GM23338 (cell line): ENCODE results near the gene KDM1A. TPM values are rescaled to one million over a fixed set of nuclear protein-coding genes. Genes with fewer than 3 reads are reported as not detected.
"Not testable (repeated sequence)": the region's sequence is repeated elsewhere in the genome, so short reads cannot be mapped to it uniquely, and the experiment has no call there.

ENCODE experiments used
- ATAC-seq: fragments of 200-7000 bp; cut with Tn5 transposase; 3 replicates; pipeline ENCODE4 v1.9.1; 2020
- DNase-seq: peaks from one replicate; pipeline ENCODE4 v3.0.0-alpha.2; 2015; ENCODE audit warnings: low spot score
- H2AFZ ChIP-seq: fragments of 200-600 bp; sonication (generic); 2 replicates; pipeline ENCODE4 v1.8.0; 2016; ENCODE audit warnings: antibody characterized with exemption, mild to moderate bottlenecking, moderate library complexity
- H3F3A ChIP-seq: fragments of 200-600 bp; sonication (generic); replicated peaks from 2 replicates; pipeline ENCODE4 v1.8.0; 2017; ENCODE audit warnings: antibody characterized with exemption, mixed run types, low read depth
- H3K27ac ChIP-seq: fragments of 200-600 bp; sonication (generic); 2 replicates; pipeline ENCODE4 v1.6.1; 2016; ENCODE audit warnings: low read depth
- H3K27me3 ChIP-seq: fragments of 200-600 bp; sonication (generic); 2 replicates; pipeline ENCODE4 v1.8.0; 2016; ENCODE audit warnings: mild to moderate bottlenecking, mixed run types, moderate library complexity; ENCODE audit not compliant: insufficient read depth
- H3K36me3 ChIP-seq: fragments of 200-600 bp; sonication (generic); 2 replicates; pipeline ENCODE4 v1.8.0; 2016; ENCODE audit warnings: mild to moderate bottlenecking; ENCODE audit not compliant: insufficient read depth
- H3K4me1 ChIP-seq: fragments of 200-600 bp; sonication (generic); 2 replicates; pipeline ENCODE4 v1.8.0; 2016; ENCODE audit warnings: mild to moderate bottlenecking, moderate library complexity; ENCODE audit not compliant: insufficient read depth
- H3K4me2 ChIP-seq: fragments of 200-600 bp; sonication (generic); 2 replicates; pipeline ENCODE4 v1.7.1; 2017; ENCODE audit warnings: mixed run types
- H3K4me3 ChIP-seq: fragments of 200-600 bp; sonication (generic); 2 replicates; pipeline ENCODE4 v1.6.1; 2016; ENCODE audit warnings: mixed run types
- H3K79me2 ChIP-seq: fragments of 200-600 bp; sonication (generic); replicated peaks from 2 replicates; pipeline ENCODE4 v1.8.0; 2017; ENCODE audit warnings: mild to moderate bottlenecking; ENCODE audit not compliant: insufficient read depth
- H3K9me2 ChIP-seq: fragments of 200-600 bp; sonication (generic); 2 replicates; pipeline ENCODE4 v1.8.0; 2017; ENCODE audit not compliant: insufficient read depth
- H4K20me1 ChIP-seq: fragments of 200-600 bp; sonication (generic); replicated peaks from 2 replicates; pipeline ENCODE4 v1.8.0; 2017; ENCODE audit warnings: mild to moderate bottlenecking; ENCODE audit not compliant: insufficient read depth
- H3K27ac Mint-ChIP-seq: 2 replicates; pipeline ENCODE4 v1.8.0; 2020; ENCODE audit warnings: inconsistent platforms, mild to moderate bottlenecking, moderate library complexity, mixed read lengths
- H3K27me3 Mint-ChIP-seq: 3 replicates; pipeline ENCODE4 v1.8.0; 2022; ENCODE audit warnings: low read depth, mild to moderate bottlenecking, moderate library complexity, mixed read lengths, inconsistent platforms; ENCODE audit not compliant: insufficient read depth, poor library complexity
- H3K36me3 Mint-ChIP-seq: 3 replicates; pipeline ENCODE4 v1.8.0; 2021; ENCODE audit warnings: low read depth, mild to moderate bottlenecking, inconsistent platforms, moderate library complexity, mixed read lengths
- H3K4me1 Mint-ChIP-seq: 3 replicates; pipeline ENCODE4 v1.8.0; 2020; ENCODE audit warnings: mild to moderate bottlenecking, inconsistent platforms, mixed read lengths
- H3K4me3 Mint-ChIP-seq: 3 replicates; pipeline ENCODE4 v1.8.0; 2021; ENCODE audit warnings: moderate library complexity, mild to moderate bottlenecking, inconsistent platforms, mixed read lengths
- H3K9me3 Mint-ChIP-seq: 3 replicates; pipeline ENCODE4 v1.8.0; 2020; ENCODE audit warnings: moderate library complexity, mild to moderate bottlenecking, inconsistent platforms, mixed read lengths
- CREB1 ChIP-seq: fragments of 250-450 bp; sonication (Bioruptor Pico); IDR thresholded peaks from 2 replicates; pipeline ENCODE4 v1.5.0; 2020; ENCODE audit warnings: low read depth, mild to moderate bottlenecking, moderate library complexity
- CTCF ChIP-seq, 2 experiments: fragments of 200-600 bp in 1 of 2; sonication (generic) in 1 of 2; conservative IDR thresholded peaks; 2 replicates each; pipeline versions ENCODE4 v1.5.1 to v1.6.1; 2016 to 2017; ENCODE audit warnings: antibody characterized with exemption in 2 of 2, low read depth in 2 of 2, mild to moderate bottlenecking in 2 of 2, moderate library complexity in 1 of 2
- EZH2 ChIP-seq: fragments of 200-600 bp; sonication (generic); IDR thresholded peaks from one replicate; pipeline ENCODE4 v1.8.0; 2017; ENCODE audit warnings: antibody characterized with exemption, mild to moderate bottlenecking, low read depth; ENCODE audit not compliant: unreplicated experiment
- POLR2AphosphoS5 ChIP-seq: IDR thresholded peaks from 2 replicates; pipeline ENCODE4 v1.6.1; 2016; ENCODE audit warnings: antibody characterized with exemption, low read depth
- REST ChIP-seq: IDR thresholded peaks from one replicate; pipeline ENCODE4 v1.6.1; 2018; ENCODE audit warnings: antibody characterized with exemption; ENCODE audit not compliant: unreplicated experiment
- ZNF331 ChIP-seq: fragments of 250-450 bp; sonication (Bioruptor Pico); IDR thresholded peaks from 2 replicates; pipeline ENCODE4 v1.5.0; 2020; ENCODE audit warnings: low read depth, mild to moderate bottlenecking, moderate library complexity
- polyA plus RNA-seq: library from polyadenylated mRNA; unstranded; fragments of >200 nt; fragmentation: Nextera tagmentation; extraction: Ambion mirVana; gene quantifications from 2 replicates; pipeline ENCODE4 v1.2.1, GENCODE V29; 2016
- total RNA-seq: library from RNA; depleted of rRNA; stranded (reverse); fragments of >200 nt; shearing (Covaris generic); gene quantifications from 2 replicates; pipeline ENCODE4 v1.2.3, GENCODE V29; 2014

The KDM1A gene
- total and polyA plus RNA-seq, 2 experiments from 2014 or later, result 86.4 to 252 TPM

GRCh38 chr1:23008901-23009300 lies 10.4 kb upstream of the KDM1A start (continued):
- TF ChIP-seq CTCF (conservative IDR thresholded peaks at IDR 0.05; ENCODE audit: low read depth in 2 of 2), result no peak
- no peak for TF ChIP-seq REST
- TF ChIP-seq CREB1, result no peak

GRCh38 chr1:23010025-23010424 lies 9.2 kb upstream of the KDM1A start:
- not testable (repeated sequence) for H4K20me1 ChIP-seq, DNase-seq, H3K36me3 Mint-ChIP-seq, H3K27ac Mint-ChIP-seq, H3K79me2 ChIP-seq, H3K4me1 Mint-ChIP-seq, H3K9me3 Mint-ChIP-seq, H3F3A ChIP-seq, H3K4me2 ChIP-seq, H3K36me3 ChIP-seq, H3K4me1 ChIP-seq, H2AFZ ChIP-seq, H3K27me3 Mint-ChIP-seq, ATAC-seq, H3K27me3 ChIP-seq, H3K9me2 ChIP-seq, H3K4me3 Mint-ChIP-seq, H3K27ac ChIP-seq, H3K4me3 ChIP-seq

- H4K20me1 ChIP-seq, result no peaks in the 10 kb centered on the region; the same call in 1 of the 2 replicates
- peaks cover 14% of the 10 kb centered on the region; the same call in 2 of the 3 replicates for H3K4me1 Mint-ChIP-seq
- peak overlapping the region; percentile 26; the same call in 1 of the 2 replicates for H3K4me2 ChIP-seq
- no peak overlapping the region for H3K4me3 Mint-ChIP-seq
- H3K9me2 ChIP-seq, result no peaks in the 10 kb centered on the region
- no peaks in the 10 kb centered on the region for H3K27me3 ChIP-seq
- no peaks in the 10 kb centered on the region for H3K79me2 ChIP-seq
- no peaks in the 10 kb centered on the region for H3K36me3 ChIP-seq
- ATAC-seq (peak; percentile 89), DNase-seq (peak; percentile 65)
- no peaks in the 10 kb centered on the region for H3K4me1 ChIP-seq
- peak overlapping the region; percentile 45; the same call in 1 of the 2 replicates for H3K27ac Mint-ChIP-seq
- no peaks in the 10 kb centered on the region for H3K27me3 Mint-ChIP-seq
- no peak overlapping the region for H3K4me3 ChIP-seq
- no peaks in the 10 kb centered on the region for H3K36me3 Mint-ChIP-seq
- no peak overlapping the region for H2AFZ ChIP-seq
- H3K27ac ChIP-seq, result no peak overlapping the region
- no peaks in the 10 kb centered on the region for H3K9me3 Mint-ChIP-seq
- H3F3A ChIP-seq, result no peaks in the 10 kb centered on the region
- TF ChIP-seq REST (no peak), POLR2AphosphoS5 (no peak), CTCF (conservative IDR thresholded peaks at IDR 0.05; ENCODE audit: low read depth in 2 of 2) (no peak), ZNF331 (no peak), EZH2 (no peak)
Observed at GRCh38 chr1:23013657-23014056, 5.6 kb upstream of the KDM1A start.
